Measurements from ENCODE around the gene RICTOR. TPM values are rescaled to one million over a fixed set of nuclear protein-coding genes. Genes with fewer than 3 reads are reported as not detected.

The RICTOR gene
- total RNA-seq, 2 donors from 2014 or later, result 27.6 to 31.8 TPM

DNA sequence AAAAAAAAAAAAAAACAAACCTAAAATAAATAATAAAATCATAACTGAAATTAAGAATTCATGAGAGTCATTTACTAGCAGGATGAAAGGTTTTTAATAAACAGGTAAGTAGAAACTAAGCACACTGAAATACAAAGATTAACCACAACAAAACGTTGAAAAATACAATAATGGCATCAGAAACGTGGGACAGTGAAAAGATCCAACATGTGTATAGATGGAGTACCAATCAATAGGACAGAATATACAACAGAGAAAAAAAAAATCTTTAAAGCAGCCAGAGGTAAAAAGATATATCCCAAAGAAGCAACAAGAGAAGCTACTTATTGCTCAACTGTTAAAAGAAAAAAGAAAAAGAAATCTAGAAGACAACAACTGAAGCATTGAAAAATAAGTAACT lies 75.2 kb downstream of the RICTOR start:
- no peaks in the 10 kb centered on the region for H3K27me3 Mint-ChIP-seq (ENCODE audit: insufficient read depth)
- peaks cover 3% of the 10 kb centered on the region for H3K4me1 Mint-ChIP-seq
- Histone ChIP-seq H3K36me3 (ENCODE audit: control insufficient read depth, insufficient read depth, low read length) (peaks cover 11% of the 10 kb centered on the region), H3K4me3 (ENCODE audit: low read length) (no peak overlapping the region), H3K4me1 (ENCODE audit: control insufficient read depth, insufficient read depth, low read length) (no peaks in the 10 kb centered on the region), H3K27me3 (ENCODE audit: control insufficient read depth, insufficient read depth, low read length, poor library complexity, severe bottlenecking) (no peaks in the 10 kb centered on the region), H3K9me3 (ENCODE audit: control insufficient read depth, low read length) (peaks cover 9% of the 10 kb centered on the region), H3K9ac (ENCODE audit: extremely low read depth, low read length, poor library complexity, severe bottlenecking) (no peak overlapping the region), H3K27ac (ENCODE audit: low read depth, low read length) (no peak overlapping the region)
- WGBS, 2 experiments (ENCODE audit: insufficient coverage in 1 of 2, insufficient read length in 1 of 2), result 92% methylated on average over 2 of the region's 2 CpGs; no CpG with 5 or more reads in 1 of the 2 experiments
- H3K4me3 Mint-ChIP-seq, result no peak overlapping the region
- DNase-seq, result no peak
- H3K27ac Mint-ChIP-seq, result no peak overlapping the region
- TF ChIP-seq, protein P1, sequence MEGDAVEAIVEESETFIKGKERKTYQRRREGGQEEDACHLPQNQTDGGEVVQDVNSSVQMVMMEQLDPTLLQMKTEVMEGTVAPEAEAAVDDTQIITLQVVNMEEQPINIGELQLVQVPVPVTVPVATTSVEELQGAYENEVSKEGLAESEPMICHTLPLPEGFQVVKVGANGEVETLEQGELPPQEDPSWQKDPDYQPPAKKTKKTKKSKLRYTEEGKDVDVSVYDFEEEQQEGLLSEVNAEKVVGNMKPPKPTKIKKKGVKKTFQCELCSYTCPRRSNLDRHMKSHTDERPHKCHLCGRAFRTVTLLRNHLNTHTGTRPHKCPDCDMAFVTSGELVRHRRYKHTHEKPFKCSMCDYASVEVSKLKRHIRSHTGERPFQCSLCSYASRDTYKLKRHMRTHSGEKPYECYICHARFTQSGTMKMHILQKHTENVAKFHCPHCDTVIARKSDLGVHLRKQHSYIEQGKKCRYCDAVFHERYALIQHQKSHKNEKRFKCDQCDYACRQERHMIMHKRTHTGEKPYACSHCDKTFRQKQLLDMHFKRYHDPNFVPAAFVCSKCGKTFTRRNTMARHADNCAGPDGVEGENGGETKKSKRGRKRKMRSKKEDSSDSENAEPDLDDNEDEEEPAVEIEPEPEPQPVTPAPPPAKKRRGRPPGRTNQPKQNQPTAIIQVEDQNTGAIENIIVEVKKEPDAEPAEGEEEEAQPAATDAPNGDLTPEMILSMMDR (conservative IDR thresholded peaks at IDR 0.05), result no peak
- H3K9me3 Mint-ChIP-seq, result peaks cover 10% of the 10 kb centered on the region
- H3K36me3 Mint-ChIP-seq (ENCODE audit: low read depth), result peaks cover 22% of the 10 kb centered on the region

DNA sequence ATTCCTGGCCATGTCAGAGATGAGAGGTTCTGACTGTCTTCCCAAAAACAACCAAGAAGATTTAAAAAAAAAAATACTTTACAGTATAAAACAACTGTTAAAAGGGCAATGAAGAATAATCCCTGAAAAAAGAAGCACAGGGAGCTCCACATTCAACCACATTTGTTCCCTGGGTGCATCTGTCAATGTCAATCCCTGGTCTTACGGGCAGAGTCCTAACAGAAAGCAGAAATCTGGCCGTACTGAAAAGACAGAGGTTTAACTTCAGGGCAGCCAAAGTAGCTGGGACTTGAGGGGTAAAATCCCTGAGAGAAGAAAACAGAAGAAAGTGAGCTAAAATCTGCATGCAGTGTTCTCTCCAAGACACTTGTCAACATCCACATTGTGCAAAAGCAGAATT lies 76.6 kb downstream of the RICTOR start:
- DNase-seq, result no peak
- no peaks in the 10 kb centered on the region for H3K27me3 Mint-ChIP-seq (ENCODE audit: insufficient read depth)
- 70 to 82% methylated on average over 2 of the region's 2 CpGs for WGBS, 2 experiments (ENCODE audit: insufficient coverage in 1 of 2, insufficient read length in 1 of 2)
- H3K27me3 ChIP-seq (ENCODE audit: control insufficient read depth, insufficient read depth, low read length, poor library complexity, severe bottlenecking), result no peaks in the 10 kb centered on the region
- H3K4me3 ChIP-seq (ENCODE audit: low read length), result no peak overlapping the region
- H3K4me1 Mint-ChIP-seq, result peaks cover 3% of the 10 kb centered on the region
- no peak overlapping the region for H3K27ac Mint-ChIP-seq
- no peak overlapping the region for H3K9ac ChIP-seq (ENCODE audit: extremely low read depth, low read length, poor library complexity, severe bottlenecking)
- no peaks in the 10 kb centered on the region for H3K4me1 ChIP-seq (ENCODE audit: control insufficient read depth, insufficient read depth, low read length)
- TF ChIP-seq, protein P1 (conservative IDR thresholded peaks at IDR 0.05), result no peak
- peaks cover 7% of the 10 kb centered on the region for H3K36me3 ChIP-seq (ENCODE audit: control insufficient read depth, insufficient read depth, low read length)
- peaks cover 9% of the 10 kb centered on the region for H3K9me3 ChIP-seq (ENCODE audit: control insufficient read depth, low read length)
- peaks cover 25% of the 10 kb centered on the region for H3K36me3 Mint-ChIP-seq (ENCODE audit: low read depth)
- H3K9me3 Mint-ChIP-seq, result peaks cover 10% of the 10 kb centered on the region
- H3K27ac ChIP-seq (ENCODE audit: low read depth, low read length), result no peak overlapping the region
- no peak overlapping the region for H3K4me3 Mint-ChIP-seq

DNA sequence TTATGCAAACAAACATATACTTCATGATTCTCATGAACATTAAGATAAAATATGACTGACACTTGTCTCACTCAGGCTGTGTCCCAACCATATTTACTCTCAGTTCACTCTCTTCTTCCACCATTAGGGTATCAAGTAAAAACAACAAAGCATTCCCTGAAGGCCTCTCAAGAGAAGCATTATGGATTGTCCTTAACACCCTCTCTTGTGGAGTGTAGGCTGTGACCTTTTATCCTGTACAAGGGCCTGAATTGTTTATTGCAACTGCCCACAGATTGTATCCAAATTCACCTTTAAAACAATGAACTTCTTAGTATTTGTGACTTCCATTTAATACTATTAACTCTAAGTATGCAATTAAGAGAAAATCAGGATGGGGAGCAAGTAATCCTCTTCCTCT lies 78.1 kb downstream of the RICTOR start:
- no peaks in the 10 kb centered on the region for H3K27me3 ChIP-seq (ENCODE audit: control insufficient read depth, insufficient read depth, low read length, poor library complexity, severe bottlenecking)
- H3K27ac ChIP-seq (ENCODE audit: low read depth, low read length), result no peak overlapping the region
- Mint-ChIP-seq H3K4me1 (peaks cover 3% of the 10 kb centered on the region), H3K4me3 (no peak overlapping the region), H3K27ac (no peak overlapping the region), H3K27me3 (ENCODE audit: insufficient read depth) (no peaks in the 10 kb centered on the region), H3K36me3 (ENCODE audit: low read depth) (peaks cover 26% of the 10 kb centered on the region), H3K9me3 (peaks cover 10% of the 10 kb centered on the region)
- TF ChIP-seq, protein P1 (conservative IDR thresholded peaks at IDR 0.05), result no peak
- H3K4me1 ChIP-seq (ENCODE audit: control insufficient read depth, insufficient read depth, low read length), result no peaks in the 10 kb centered on the region
- peaks cover 5% of the 10 kb centered on the region for H3K36me3 ChIP-seq (ENCODE audit: control insufficient read depth, insufficient read depth, low read length)
- no peak for DNase-seq
- no peak overlapping the region for H3K9ac ChIP-seq (ENCODE audit: extremely low read depth, low read length, poor library complexity, severe bottlenecking)
- H3K4me3 ChIP-seq (ENCODE audit: low read length), result no peak overlapping the region
- peaks cover 9% of the 10 kb centered on the region for H3K9me3 ChIP-seq (ENCODE audit: control insufficient read depth, low read length)

Data from endodermal cell (in vitro differentiated cells).